WTC11 (cell line): ENCODE results near the gene ZNF189. TPM values are rescaled to one million over a fixed set of nuclear protein-coding genes. Genes with fewer than 3 reads are reported as not detected.

Experiments
- ATAC-seq: fragments of 200-7000 bp; cut with Tn5 transposase; 2 replicates; pipeline ENCODE4 v1.10.0; 2021; ENCODE audit warnings: mild to moderate bottlenecking, moderate library complexity
- CTCF ChIA-PET: fragments of 300-600 bp; sonication (Branson Sonifier 250); formaldehyde crosslinking; loops from one replicate; lab custom pipeline; 2021; ENCODE audit warnings: antibody characterized with exemption; lab: Charles Lee
- POLR2A ChIA-PET: fragments of 350-600 bp; sonication (Branson Sonifier 250); formaldehyde crosslinking; loops from one replicate; lab custom pipeline; 2021; ENCODE audit warnings: antibody characterized with exemption; lab: Charles Lee
- DNase-seq: peaks from one replicate; pipeline ENCODE4 v3.0.0; 2021; ENCODE audit warnings: low spot score
- H3K27ac Mint-ChIP-seq: 2 replicates; pipeline ENCODE4 v1.8.0; 2021; ENCODE audit warnings: mixed read lengths
- H3K27me3 Mint-ChIP-seq: 2 replicates; pipeline ENCODE4 v1.8.0; 2021; ENCODE audit warnings: low read depth, mild to moderate bottlenecking, moderate library complexity, mixed read lengths
- H3K36me3 Mint-ChIP-seq: 2 replicates; pipeline ENCODE4 v1.8.0; 2021; ENCODE audit warnings: mixed read lengths
- H3K4me1 Mint-ChIP-seq: 2 replicates; pipeline ENCODE4 v1.8.0; 2022; ENCODE audit warnings: mixed read lengths
- H3K4me3 Mint-ChIP-seq: 2 replicates; pipeline ENCODE4 v1.8.0; 2021; ENCODE audit warnings: mild to moderate bottlenecking, moderate library complexity, mixed read lengths
- H3K9me3 Mint-ChIP-seq: 2 replicates; pipeline ENCODE4 v1.8.0; 2021; ENCODE audit warnings: mixed read lengths
- CREB1 ChIP-seq: sonication (generic); formaldehyde crosslinking; IDR thresholded peaks from 2 replicates; pipeline ENCODE4 v1.8.0; 2023; ENCODE audit warnings: mild to moderate bottlenecking, missing genetic modification reagents
- CREM ChIP-seq: sonication (generic); formaldehyde crosslinking; IDR thresholded peaks from 2 replicates; pipeline ENCODE4 v1.8.1; 2022; ENCODE audit warnings: mild to moderate bottlenecking, missing genetic modification reagents, moderate library complexity
- EMX1 ChIP-seq: fragments of 250-450 bp; sonication (Bioruptor Pico); IDR thresholded peaks from 2 replicates; pipeline ENCODE4 v1.8.0; 2021; ENCODE audit warnings: mild to moderate bottlenecking
- ESRRA ChIP-seq: sonication (generic); formaldehyde crosslinking; IDR thresholded peaks from 2 replicates; pipeline ENCODE4 v1.8.1; 2022; ENCODE audit warnings: mild to moderate bottlenecking, missing genetic modification reagents, borderline replicate concordance
- FOXP1 ChIP-seq: sonication (generic); formaldehyde crosslinking; IDR thresholded peaks from 2 replicates; pipeline ENCODE4 v1.8.0; 2022; ENCODE audit warnings: missing genetic modification reagents, mild to moderate bottlenecking, moderate library complexity, borderline replicate concordance
- JAZF1 ChIP-seq: fragments of 250-450 bp; sonication (Bioruptor Pico); IDR thresholded peaks from 2 replicates; pipeline ENCODE4 v1.9.0; 2021; ENCODE audit warnings: moderate library complexity, mild to moderate bottlenecking, inconsistent platforms
- MLX ChIP-seq: sonication (generic); formaldehyde crosslinking; IDR thresholded peaks from 2 replicates; pipeline ENCODE4 v1.8.1; 2023; ENCODE audit warnings: mild to moderate bottlenecking, missing genetic modification reagents, moderate library complexity
- MYBL2 ChIP-seq: sonication (generic); formaldehyde crosslinking; IDR thresholded peaks from 2 replicates; pipeline ENCODE4 v1.8.1; 2023; ENCODE audit warnings: mild to moderate bottlenecking, moderate library complexity, missing genetic modification reagents
- SMAD4 ChIP-seq: sonication (generic); formaldehyde crosslinking; IDR thresholded peaks from 2 replicates; pipeline ENCODE4 v1.8.0; 2022; ENCODE audit warnings: mild to moderate bottlenecking, missing genetic modification reagents
- TEAD4 ChIP-seq: sonication (generic); formaldehyde crosslinking; IDR thresholded peaks from 2 replicates; pipeline ENCODE4 v1.8.0; 2022; ENCODE audit warnings: mild to moderate bottlenecking, missing genetic modification reagents
- ZBTB43 ChIP-seq: sonication (generic); formaldehyde crosslinking; IDR thresholded peaks from 2 replicates; pipeline ENCODE4 v1.8.1; 2023; ENCODE audit warnings: mild to moderate bottlenecking, missing genetic modification reagents
- ZNF317 ChIP-seq: sonication (generic); formaldehyde crosslinking; IDR thresholded peaks from 2 replicates; pipeline ENCODE4 v1.8.1; 2023; ENCODE audit warnings: low read depth, mild to moderate bottlenecking, moderate library complexity, missing genetic modification reagents, borderline replicate concordance
- ZNF671 ChIP-seq: fragments of 250-450 bp; sonication (Bioruptor Pico); IDR thresholded peaks from 2 replicates; pipeline ENCODE4 v1.8.0; 2021; ENCODE audit warnings: mild to moderate bottlenecking
- total RNA-seq: library from RNA; stranded (reverse); gene quantifications from 3 replicates; pipeline ENCODE4 v1.2.3, GENCODE V29; 2021
- TF ChIP-seq, protein P1 (sequence below): sonication (generic); formaldehyde crosslinking; IDR thresholded peaks from 2 replicates; pipeline ENCODE4 v1.8.0; 2022; ENCODE audit warnings: missing genetic modification reagents
- TF ChIP-seq, protein P2 (sequence below): fragments of 250-450 bp; sonication (Bioruptor Pico); IDR thresholded peaks from 2 replicates; pipeline ENCODE4 v1.9.0; 2021; ENCODE audit warnings: mild to moderate bottlenecking
- TF ChIP-seq, protein P3 (sequence below): fragments of 250-450 bp; sonication (Bioruptor Pico); IDR thresholded peaks from 2 replicates; pipeline ENCODE4 v1.9.0; 2021; ENCODE audit warnings: mild to moderate bottlenecking
- TF ChIP-seq, protein P4 (sequence below): fragments of 250-450 bp; sonication (Bioruptor Pico); IDR thresholded peaks from 2 replicates; pipeline ENCODE4 v1.8.0; 2021; ENCODE audit warnings: mild to moderate bottlenecking
- TF ChIP-seq, protein P5 (sequence below): sonication (generic); formaldehyde crosslinking; IDR thresholded peaks from 2 replicates; pipeline ENCODE4 v1.8.1; 2022; ENCODE audit warnings: missing genetic modification reagents, borderline replicate concordance

ZNF189 gene
- total RNA-seq, 1 experiment from 2014 or later, result 10.3 TPM

GRCh38 chr9:101354765-101355708 is 43.6 kb upstream of the ZNF189 start (continued):
- TF ChIP-seq ZBTB43 (CRISPR knock-in tag) (no peak), EMX1 (no peak)
- TF ChIP-seq, protein P1, sequence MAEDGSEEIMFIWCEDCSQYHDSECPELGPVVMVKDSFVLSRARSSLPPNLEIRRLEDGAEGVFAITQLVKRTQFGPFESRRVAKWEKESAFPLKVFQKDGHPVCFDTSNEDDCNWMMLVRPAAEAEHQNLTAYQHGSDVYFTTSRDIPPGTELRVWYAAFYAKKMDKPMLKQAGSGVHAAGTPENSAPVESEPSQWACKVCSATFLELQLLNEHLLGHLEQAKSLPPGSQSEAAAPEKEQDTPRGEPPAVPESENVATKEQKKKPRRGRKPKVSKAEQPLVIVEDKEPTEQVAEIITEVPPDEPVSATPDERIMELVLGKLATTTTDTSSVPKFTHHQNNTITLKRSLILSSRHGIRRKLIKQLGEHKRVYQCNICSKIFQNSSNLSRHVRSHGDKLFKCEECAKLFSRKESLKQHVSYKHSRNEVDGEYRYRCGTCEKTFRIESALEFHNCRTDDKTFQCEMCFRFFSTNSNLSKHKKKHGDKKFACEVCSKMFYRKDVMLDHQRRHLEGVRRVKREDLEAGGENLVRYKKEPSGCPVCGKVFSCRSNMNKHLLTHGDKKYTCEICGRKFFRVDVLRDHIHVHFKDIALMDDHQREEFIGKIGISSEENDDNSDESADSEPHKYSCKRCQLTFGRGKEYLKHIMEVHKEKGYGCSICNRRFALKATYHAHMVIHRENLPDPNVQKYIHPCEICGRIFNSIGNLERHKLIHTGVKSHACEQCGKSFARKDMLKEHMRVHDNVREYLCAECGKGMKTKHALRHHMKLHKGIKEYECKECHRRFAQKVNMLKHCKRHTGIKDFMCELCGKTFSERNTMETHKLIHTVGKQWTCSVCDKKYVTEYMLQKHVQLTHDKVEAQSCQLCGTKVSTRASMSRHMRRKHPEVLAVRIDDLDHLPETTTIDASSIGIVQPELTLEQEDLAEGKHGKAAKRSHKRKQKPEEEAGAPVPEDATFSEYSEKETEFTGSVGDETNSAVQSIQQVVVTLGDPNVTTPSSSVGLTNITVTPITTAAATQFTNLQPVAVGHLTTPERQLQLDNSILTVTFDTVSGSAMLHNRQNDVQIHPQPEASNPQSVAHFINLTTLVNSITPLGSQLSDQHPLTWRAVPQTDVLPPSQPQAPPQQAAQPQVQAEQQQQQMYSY (CRISPR knock-in tag), result no peak

- no peak for DNase-seq
- ChIA-PET POLR2A (no interaction called here), CTCF (no interaction called here)
- no peak overlapping the region for H3K27ac Mint-ChIP-seq
- ATAC-seq, result no peak
- TF ChIP-seq TEAD4 (CRISPR knock-in tag) (no peak), ESRRA (CRISPR knock-in tag) (no peak), ZNF671 (CRISPR knock-in tag) (no peak), ZBTB43 (CRISPR knock-in tag) (no peak)
- TF ChIP-seq, all 79 proteins: peak for 0
- Mint-ChIP-seq H3K9me3 (peaks cover 8% of the 10 kb centered on the region), H3K36me3 (no peaks in the 10 kb centered on the region; the same call in 1 of the 2 replicates), H3K27me3 (no peaks in the 10 kb centered on the region), H3K4me3 (no peak overlapping the region), H3K4me1 (no peaks in the 10 kb centered on the region)
These were observed 42.0 kb upstream of the ZNF189 start for GRCh38 chr9:101356619-101357018.

DNA sequence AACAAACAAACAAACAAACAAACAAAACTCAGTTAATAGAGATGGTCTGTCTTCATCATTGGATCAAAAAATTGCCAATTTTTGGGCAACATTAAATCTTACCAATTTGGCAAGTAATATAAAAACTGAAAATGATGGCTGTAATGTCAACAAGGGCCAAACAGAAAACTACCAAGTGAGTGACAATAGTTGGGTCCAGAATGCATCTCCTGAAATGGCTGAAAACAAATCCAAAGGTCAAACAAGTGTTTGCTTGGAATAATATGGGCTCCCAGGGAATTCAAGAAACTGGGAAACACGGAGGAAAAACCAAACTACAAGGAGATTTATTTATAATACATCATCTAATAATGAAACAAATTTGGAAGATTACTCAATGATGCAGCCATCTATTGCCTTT is 39.0 kb upstream of the ZNF189 start:
- no peak overlapping the region for H3K4me3 Mint-ChIP-seq
- peaks cover 8% of the 10 kb centered on the region for H3K9me3 Mint-ChIP-seq
- POLR2A ChIA-PET, result no interaction called here
- H3K27ac Mint-ChIP-seq, result no peak overlapping the region
- DNase-seq (no peak), ATAC-seq (no peak)
- no peaks in the 10 kb centered on the region for H3K4me1 Mint-ChIP-seq
- H3K36me3 Mint-ChIP-seq, result no peaks in the 10 kb centered on the region; the same call in 1 of the 2 replicates
- H3K27me3 Mint-ChIP-seq, result no peaks in the 10 kb centered on the region
- CTCF ChIA-PET, result no interaction called here
- no peak for TF ChIP-seq SMAD4 (CRISPR knock-in tag)
- TF ChIP-seq ZNF317, result no peak
- no peak for TF ChIP-seq CREM (CRISPR knock-in tag)
- TF ChIP-seq JAZF1 (CRISPR knock-in tag), result no peak
- TF ChIP-seq, protein P2, sequence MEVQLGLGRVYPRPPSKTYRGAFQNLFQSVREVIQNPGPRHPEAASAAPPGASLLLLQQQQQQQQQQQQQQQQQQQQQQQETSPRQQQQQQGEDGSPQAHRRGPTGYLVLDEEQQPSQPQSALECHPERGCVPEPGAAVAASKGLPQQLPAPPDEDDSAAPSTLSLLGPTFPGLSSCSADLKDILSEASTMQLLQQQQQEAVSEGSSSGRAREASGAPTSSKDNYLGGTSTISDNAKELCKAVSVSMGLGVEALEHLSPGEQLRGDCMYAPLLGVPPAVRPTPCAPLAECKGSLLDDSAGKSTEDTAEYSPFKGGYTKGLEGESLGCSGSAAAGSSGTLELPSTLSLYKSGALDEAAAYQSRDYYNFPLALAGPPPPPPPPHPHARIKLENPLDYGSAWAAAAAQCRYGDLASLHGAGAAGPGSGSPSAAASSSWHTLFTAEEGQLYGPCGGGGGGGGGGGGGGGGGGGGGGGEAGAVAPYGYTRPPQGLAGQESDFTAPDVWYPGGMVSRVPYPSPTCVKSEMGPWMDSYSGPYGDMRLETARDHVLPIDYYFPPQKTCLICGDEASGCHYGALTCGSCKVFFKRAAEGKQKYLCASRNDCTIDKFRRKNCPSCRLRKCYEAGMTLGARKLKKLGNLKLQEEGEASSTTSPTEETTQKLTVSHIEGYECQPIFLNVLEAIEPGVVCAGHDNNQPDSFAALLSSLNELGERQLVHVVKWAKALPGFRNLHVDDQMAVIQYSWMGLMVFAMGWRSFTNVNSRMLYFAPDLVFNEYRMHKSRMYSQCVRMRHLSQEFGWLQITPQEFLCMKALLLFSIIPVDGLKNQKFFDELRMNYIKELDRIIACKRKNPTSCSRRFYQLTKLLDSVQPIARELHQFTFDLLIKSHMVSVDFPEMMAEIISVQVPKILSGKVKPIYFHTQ (CRISPR knock-in tag), result no peak
- TF ChIP-seq CREB1 (CRISPR knock-in tag), result no peak
- no peak for TF ChIP-seq MLX (CRISPR knock-in tag)
- TF ChIP-seq, protein P3, sequence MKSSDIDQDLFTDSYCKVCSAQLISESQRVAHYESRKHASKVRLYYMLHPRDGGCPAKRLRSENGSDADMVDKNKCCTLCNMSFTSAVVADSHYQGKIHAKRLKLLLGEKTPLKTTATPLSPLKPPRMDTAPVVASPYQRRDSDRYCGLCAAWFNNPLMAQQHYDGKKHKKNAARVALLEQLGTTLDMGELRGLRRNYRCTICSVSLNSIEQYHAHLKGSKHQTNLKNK (CRISPR knock-in tag), result no peak
- no peak for TF ChIP-seq FOXP1
- no peak for TF ChIP-seq MYBL2
- TF ChIP-seq, protein P4, sequence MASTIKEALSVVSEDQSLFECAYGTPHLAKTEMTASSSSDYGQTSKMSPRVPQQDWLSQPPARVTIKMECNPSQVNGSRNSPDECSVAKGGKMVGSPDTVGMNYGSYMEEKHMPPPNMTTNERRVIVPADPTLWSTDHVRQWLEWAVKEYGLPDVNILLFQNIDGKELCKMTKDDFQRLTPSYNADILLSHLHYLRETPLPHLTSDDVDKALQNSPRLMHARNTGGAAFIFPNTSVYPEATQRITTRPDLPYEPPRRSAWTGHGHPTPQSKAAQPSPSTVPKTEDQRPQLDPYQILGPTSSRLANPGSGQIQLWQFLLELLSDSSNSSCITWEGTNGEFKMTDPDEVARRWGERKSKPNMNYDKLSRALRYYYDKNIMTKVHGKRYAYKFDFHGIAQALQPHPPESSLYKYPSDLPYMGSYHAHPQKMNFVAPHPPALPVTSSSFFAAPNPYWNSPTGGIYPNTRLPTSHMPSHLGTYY (CRISPR knock-in tag), result no peak
- TF ChIP-seq, protein P5, sequence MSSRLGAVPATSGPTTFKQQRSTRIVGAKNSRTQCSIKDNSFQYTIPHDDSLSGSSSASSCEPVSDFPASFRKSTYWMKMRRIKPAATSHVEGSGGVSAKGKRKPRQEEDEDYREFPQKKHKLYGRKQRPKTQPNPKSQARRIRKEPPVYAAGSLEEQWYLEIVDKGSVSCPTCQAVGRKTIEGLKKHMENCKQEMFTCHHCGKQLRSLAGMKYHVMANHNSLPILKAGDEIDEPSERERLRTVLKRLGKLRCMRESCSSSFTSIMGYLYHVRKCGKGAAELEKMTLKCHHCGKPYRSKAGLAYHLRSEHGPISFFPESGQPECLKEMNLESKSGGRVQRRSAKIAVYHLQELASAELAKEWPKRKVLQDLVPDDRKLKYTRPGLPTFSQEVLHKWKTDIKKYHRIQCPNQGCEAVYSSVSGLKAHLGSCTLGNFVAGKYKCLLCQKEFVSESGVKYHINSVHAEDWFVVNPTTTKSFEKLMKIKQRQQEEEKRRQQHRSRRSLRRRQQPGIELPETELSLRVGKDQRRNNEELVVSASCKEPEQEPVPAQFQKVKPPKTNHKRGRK (CRISPR knock-in tag), result no peak
